Brain pericyte (primary cell): ENCODE results near the gene MARCHF9.

Experiments
- DNase-seq: peaks from one replicate; pipeline ENCODE4 v3.0.0-alpha.2; 2012; ENCODE audit warnings: low read depth, low spot score

Gene MARCHF9

GRCh38 chr12:57724003-57724935, 30.6 kb upstream of the MARCHF9 start:
- no peak for DNase-seq

DNA sequence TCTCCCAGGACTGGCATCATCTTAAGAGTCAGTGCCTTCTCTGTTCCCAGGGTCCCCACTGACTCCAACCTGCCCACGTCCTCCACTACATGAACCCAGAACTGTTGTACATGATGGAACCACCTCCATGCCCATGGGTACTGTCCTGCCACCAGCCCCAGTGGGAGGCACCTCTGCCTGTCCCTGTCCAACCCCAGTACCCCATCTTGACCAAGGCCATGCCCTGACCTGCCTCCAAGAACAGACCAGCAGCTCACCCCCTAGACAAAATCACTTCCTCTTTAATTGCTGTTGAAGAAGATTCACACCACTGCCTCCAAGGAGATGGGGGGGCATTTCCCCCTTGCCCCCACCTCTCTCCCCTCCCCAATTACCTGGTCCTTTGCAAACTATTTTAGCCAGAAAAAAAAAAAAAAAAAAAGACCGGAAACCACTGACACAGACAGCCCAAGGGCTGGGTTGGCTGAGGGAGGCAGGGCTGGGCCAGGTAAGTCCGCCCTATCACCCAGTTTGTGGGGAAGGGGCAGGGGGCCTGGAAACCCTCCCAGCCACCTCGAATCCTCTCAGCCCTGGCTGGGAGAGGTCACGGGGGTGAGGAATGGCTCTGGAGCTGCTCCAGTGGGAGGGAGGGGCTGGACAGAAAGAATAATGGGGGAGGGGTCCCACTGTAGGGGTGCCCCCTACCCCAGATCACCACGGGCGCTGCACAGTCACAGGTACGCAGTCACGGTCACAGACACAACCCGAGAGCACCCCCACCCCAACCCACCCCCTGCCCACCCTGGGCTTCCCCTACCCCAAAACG, 29.8 kb upstream of the MARCHF9 start:
- DNase-seq, result no peak

- no peak for DNase-seq
These were observed 29.1 kb upstream of the MARCHF9 start for GRCh38 chr12:57725851-57726150.

GRCh38 chr12:57726151-57726883, 28.6 kb upstream of the MARCHF9 start:
- no peak for DNase-seq

DNA sequence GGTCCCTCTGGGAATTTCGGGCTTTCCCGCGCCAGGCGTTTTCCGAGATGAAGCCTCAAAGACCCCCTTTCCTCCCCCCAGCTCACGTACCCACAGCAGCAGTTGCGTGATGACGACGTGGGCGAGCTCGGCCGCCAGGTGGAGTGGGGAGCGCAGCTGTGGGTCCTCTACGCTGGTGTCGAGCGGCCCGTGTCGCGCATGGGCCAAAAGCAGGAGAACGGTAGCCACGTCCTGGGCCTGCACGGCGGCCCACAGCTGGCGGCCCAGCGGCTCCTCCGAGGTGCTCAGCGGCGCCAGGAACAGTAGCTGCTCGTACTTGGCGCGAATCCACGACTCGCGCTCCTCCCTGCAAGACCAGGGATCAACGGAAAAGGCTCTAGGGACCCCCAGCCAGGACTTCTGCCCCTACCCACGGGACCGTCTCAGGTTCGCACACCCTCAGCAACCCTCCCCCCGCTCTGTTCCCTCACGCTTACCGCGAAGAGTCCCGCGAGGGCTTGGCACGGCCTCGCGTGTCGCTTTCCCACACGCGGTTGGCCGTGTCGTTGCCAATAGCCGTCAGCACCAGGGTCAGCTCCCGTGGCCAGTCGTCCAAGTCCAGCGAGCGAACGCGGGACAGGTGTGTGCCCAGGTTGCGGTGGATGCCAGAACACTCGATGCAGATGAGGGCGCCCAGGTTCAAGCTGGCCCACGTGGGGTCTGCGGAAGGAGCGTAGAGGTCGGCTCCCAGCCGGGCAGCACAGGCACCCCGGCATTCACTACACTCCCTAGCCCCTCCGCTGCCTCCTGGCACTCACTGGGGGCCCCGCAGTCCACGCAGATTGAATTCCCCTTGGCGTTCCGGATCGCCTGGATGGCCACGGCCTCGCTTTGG, 27.8 kb upstream of the MARCHF9 start:
- no peak for DNase-seq

DNA sequence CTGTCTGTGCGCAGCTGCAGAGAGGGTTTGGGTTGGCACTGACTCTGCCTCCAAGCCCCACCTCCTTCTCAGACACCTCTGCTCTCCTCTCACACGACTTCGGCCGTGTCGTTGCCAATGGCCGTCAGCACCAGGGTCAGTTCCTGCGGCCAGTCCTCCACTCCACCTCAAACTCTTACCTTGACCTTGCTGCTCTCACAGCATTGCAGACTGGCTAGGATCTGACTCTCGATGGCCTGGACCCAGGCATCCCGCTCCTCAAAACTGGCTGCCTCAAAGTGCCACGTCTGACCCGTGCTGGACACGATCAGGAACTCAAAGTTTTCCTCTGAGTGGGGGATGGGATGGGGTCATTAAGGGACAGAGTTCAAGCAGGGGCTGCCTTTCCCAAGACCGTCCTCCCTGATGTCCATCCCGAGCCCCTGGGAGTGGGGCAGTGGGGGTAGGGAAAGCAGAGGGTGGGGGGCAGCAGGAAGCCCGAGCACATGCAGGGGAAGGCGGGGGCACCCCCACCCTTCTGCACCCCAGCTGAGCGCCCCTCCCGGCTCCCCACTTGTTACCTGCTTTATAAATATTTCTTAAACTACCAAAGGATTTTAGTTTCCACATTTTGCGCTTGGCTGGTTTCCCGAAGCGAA, 27.0 kb upstream of the MARCHF9 start:
- no peak for DNase-seq

DNA sequence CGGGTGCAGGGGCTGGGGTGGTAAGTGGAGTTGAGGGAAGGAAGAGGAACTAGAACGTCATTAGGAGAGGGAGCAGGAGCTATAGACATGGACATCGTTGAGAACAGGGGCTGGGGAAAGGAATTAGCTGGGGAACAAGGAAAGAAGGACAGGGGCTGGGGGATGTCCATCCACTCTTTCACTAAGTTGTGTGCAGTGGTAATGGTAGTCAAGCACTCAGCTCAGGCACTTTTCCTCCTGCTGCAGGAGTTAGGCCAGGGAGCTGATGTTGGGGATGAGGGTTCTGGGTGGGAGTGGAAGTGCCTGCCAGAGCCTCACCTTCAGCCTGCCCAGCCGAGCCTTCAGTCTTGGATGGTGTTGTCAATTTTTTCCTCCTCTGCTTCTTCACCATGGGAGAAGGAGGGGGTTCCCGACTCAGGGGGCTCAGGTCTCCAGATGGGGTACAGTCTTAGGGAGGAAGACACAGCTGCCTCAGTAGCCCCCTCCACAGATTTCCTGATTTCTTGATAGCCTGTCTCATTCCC, 25.5 kb upstream of the MARCHF9 start:
- DNase-seq, result no peak

GRCh38 chr12:57730336-57731067, 24.4 kb upstream of the MARCHF9 start:
- DNase-seq, result no peak

DNA sequence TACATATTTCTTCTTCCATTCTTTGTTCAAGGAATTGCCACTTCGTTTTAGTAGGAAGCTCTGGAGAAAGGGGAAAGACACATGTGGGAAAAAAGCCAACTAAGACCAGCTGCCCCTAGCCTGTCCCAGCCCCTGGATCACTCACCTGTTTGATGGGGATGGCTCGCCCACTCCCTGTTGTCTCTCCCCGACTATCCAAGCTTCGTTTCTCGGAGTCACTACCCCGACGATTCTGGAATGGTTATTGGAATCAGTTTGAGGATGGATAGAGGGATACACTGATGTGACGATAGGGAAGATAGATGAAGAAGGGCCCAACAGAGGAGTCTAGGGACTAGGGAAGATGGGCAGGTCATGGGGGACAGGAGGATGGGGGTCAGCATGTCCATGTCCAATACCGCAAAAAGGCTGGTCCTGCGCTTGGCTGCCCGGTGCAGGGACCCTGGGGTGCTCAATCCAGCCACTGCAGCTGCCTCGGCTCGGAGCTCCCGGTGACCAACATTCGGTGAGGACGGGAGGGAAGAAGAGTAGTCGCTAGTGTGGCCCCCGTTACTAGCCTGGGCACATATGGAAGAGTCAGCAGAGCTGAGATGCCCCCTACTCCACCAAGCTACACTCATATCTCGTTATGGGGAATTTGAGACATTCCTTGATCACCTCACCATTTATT, 23.4 kb upstream of the MARCHF9 start:
- DNase-seq, result no peak

DNA sequence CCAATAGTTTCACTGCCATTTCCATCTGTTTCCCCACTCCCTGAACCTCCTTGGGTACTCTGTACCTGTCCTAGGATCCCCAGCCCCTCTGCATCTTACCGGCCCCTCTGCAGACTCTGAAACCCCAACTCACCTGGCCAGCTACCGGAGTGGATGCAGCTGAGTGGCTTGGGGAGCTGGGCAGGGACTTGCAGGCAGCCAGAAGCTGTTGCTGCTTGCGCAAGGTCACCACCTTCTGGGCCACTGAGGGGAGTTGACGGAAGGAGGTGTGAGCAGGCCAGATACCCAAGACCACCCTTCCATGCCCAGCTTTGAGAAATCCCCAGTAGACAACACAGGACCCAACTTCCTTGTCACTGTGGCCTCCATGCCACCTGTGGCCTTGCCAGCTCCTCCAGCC, 22.6 kb upstream of the MARCHF9 start:
- no peak for DNase-seq

DNA sequence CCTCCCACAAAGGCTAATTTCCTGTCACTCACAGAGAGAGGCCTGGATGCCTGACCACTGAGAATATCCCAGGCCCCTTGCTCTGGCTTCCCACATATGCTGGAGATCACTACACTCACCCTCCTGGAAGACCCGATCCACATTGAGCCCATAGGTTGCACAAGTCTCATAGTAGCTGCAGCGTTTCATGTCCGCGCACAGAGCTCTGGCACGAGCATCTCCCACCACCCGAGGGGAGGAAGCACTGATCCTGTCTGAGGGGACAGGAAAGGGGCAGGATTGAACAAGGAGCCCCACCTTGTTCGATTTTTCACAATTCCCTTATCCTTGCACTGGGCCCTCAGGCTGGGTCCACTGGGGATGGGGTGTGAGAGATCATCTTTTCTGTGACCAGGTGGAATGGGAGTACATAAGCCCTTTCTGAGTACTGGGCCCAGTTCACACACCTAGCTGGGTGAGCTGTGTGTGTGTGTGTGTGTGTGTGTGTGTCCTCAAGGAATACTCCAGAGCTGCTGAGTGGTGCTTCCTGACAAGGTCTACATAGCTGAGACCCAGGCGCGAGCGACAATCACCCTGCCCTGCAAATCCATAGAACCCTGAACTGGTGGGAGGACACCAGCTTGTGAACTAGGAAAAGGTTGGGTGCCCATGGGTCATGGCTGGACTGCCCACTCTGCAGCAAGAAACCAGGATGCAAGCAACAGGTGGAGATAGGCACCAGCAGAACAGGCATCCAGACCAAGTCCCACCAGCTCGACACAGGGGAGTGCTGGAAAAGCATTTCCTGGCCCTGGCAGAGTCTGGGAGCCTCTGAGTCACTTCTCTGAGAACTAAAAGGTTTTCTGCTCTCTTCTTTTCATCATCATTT, 21.9 kb upstream of the MARCHF9 start:
- no peak for DNase-seq

- DNase-seq, result no peak
These were observed 21.0 kb upstream of the MARCHF9 start for GRCh38 chr12:57733928-57734327.

DNA sequence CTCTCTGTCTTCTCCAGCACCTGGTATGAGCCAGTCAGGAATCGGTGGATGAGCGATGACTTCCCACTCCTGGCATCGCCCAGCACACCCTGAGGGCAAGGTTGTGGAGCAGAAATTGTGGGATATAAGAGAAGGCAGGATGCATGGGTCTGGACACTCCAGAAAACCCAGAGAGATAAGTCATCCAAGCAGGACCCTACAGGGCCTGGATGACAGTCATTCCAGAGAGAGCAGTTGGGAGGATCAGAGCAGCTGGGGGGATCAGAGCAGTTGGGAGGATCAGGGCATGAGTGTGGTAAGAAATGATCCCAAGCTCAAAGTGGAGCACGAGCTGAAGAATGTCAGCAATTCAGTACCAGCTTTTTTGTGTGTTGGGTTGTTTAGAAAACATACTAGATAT, 20.3 kb upstream of the MARCHF9 start:
- no peak for DNase-seq

DNA sequence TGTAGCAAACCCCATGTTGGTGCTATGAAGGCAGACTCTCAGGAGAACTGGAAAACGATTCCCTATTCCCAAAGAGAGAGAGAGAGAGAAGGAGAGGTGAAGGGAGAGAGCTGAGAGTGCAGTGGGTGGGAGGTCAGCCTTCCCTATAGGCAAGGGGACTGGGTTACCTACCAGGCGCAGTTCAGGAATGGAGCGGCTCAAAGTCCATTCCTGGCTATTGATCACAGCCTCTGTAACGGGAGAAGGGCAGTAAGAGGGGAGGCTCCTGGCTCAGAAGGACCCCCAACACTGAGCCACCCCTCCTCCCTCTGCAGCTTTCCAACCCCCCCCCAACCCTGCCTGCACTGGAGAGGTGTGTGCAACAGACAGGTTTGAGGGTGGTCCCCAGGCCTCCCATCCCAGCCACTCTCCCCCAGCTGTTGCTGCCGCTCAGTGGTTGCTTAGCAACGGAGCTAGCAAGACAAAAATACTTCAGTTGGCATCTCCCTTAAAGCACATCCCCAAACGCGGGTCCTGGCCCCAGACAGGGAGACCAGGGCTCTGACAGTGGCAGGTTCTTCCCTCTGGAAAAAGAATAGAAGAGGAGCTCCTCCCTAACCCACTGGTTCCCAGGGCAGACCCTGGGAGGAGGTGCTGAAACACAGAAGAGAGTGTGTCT, 19.6 kb upstream of the MARCHF9 start:
- DNase-seq, result no peak

- DNase-seq, result no peak
These were observed 18.8 kb upstream of the MARCHF9 start for GRCh38 chr12:57735952-57736740.

GRCh38 chr12:57736741-57737466, 18.0 kb upstream of the MARCHF9 start:
- DNase-seq, result no peak
